Parathyroid adenoma (tissue), 2 donors: ENCODE data around the gene CAMK2D.

ENCODE experiments used
- H2AFZ ChIP-seq: fragments of 300-600 bp; sonication (generic); one replicate; pipeline ENCODE4 v1.7.0; 2017; ENCODE audit warnings: antibody characterized with exemption, mild to moderate bottlenecking
- H3K27ac ChIP-seq: fragments of 300-600 bp; sonication (generic); one replicate; pipeline ENCODE4 v1.7.0; 2017
- H3K27me3 ChIP-seq: fragments of 300-600 bp; sonication (generic); one replicate; pipeline ENCODE4 v1.7.0; 2017; ENCODE audit warnings: low read length; ENCODE audit not compliant: control insufficient read depth, insufficient read depth
- H3K36me3 ChIP-seq: fragments of 300-600 bp; sonication (generic); one replicate; pipeline ENCODE4 v1.7.0; 2017; ENCODE audit warnings: low read length; ENCODE audit not compliant: control insufficient read depth, insufficient read depth
- H3K4me1 ChIP-seq: fragments of 300-600 bp; sonication (generic); one replicate; pipeline ENCODE4 v1.7.0; 2017; ENCODE audit warnings: control low read depth
- H3K4me2 ChIP-seq: fragments of 300-600 bp; sonication (generic); one replicate; pipeline ENCODE4 v1.7.0; 2017; ENCODE audit warnings: low read length
- H3K4me3 ChIP-seq: fragments of 300-600 bp; sonication (generic); one replicate; pipeline ENCODE4 v1.7.0; 2017; ENCODE audit warnings: low read depth, low read length
- H3K79me2 ChIP-seq: fragments of 300-600 bp; sonication (generic); one replicate; pipeline ENCODE4 v1.7.0; 2017; ENCODE audit warnings: control low read depth
- H3K9ac ChIP-seq: fragments of 300-600 bp; sonication (generic); one replicate; pipeline ENCODE4 v1.7.0; 2017; ENCODE audit warnings: mild to moderate bottlenecking
- H3K9me3 ChIP-seq: fragments of 300-600 bp; sonication (generic); one replicate; pipeline ENCODE4 v1.7.0; 2017; ENCODE audit warnings: low read length; ENCODE audit not compliant: control insufficient read depth
- CTCF ChIP-seq: fragments of 300-600 bp; sonication (generic); IDR thresholded peaks from one replicate; pipeline ENCODE4 v1.7.0; 2017; ENCODE audit warnings: antibody characterized with exemption, mild to moderate bottlenecking
- donor health status: primary hyperparathyroidism.

CAMK2D gene

GRCh38 chr4:113638562-113638832 lies 123.0 kb downstream of the CAMK2D start:
- no peaks in the 10 kb centered on the region for H3K36me3 ChIP-seq
- H3K27me3 ChIP-seq, result no peaks in the 10 kb centered on the region
- H3K4me2 ChIP-seq, result no peak overlapping the region
- H3K79me2 ChIP-seq, result no peaks in the 10 kb centered on the region
- H3K27ac ChIP-seq, result no peak overlapping the region
- H3K9ac ChIP-seq, result no peak overlapping the region
- no peak overlapping the region for H2AFZ ChIP-seq
- no peaks in the 10 kb centered on the region for H3K9me3 ChIP-seq
- no peak for TF ChIP-seq CTCF
- H3K4me3 ChIP-seq, result no peak overlapping the region
- H3K4me1 ChIP-seq, result no peaks in the 10 kb centered on the region

- H3K27ac ChIP-seq, result no peak overlapping the region
- no peak for TF ChIP-seq CTCF
- no peaks in the 10 kb centered on the region for H3K36me3 ChIP-seq
- no peaks in the 10 kb centered on the region for H3K4me1 ChIP-seq
- H3K4me3 ChIP-seq, result no peak overlapping the region
- H3K9ac ChIP-seq, result no peak overlapping the region
- no peak overlapping the region for H3K4me2 ChIP-seq
- H2AFZ ChIP-seq, result no peak overlapping the region
- H3K9me3 ChIP-seq, result no peaks in the 10 kb centered on the region
- no peaks in the 10 kb centered on the region for H3K27me3 ChIP-seq
- H3K79me2 ChIP-seq, result no peaks in the 10 kb centered on the region
These were observed 123.5 kb downstream of the CAMK2D start for GRCh38 chr4:113637823-113638561.

GRCh38 chr4:113637363-113637762 lies 124.2 kb downstream of the CAMK2D start:
- Histone ChIP-seq H3K9me3 (no peaks in the 10 kb centered on the region), H3K27ac (no peak overlapping the region), H3K4me1 (no peaks in the 10 kb centered on the region), H3K79me2 (no peaks in the 10 kb centered on the region), H3K36me3 (no peaks in the 10 kb centered on the region), H3K4me3 (no peak overlapping the region), H2AFZ (no peak overlapping the region), H3K4me2 (no peak overlapping the region), H3K9ac (no peak overlapping the region), H3K27me3 (no peaks in the 10 kb centered on the region)
- TF ChIP-seq CTCF, result no peak

- H2AFZ ChIP-seq, result no peak overlapping the region
- TF ChIP-seq CTCF, result no peak
These were observed 124.7 kb downstream of the CAMK2D start for GRCh38 chr4:113636877-113637276.

GRCh38 chr4:113636438-113636818 lies 125.1 kb downstream of the CAMK2D start:
- H3K9me3 ChIP-seq, result no peaks in the 10 kb centered on the region
- no peak overlapping the region for H3K27ac ChIP-seq
- H3K4me3 ChIP-seq, result no peak overlapping the region
- no peaks in the 10 kb centered on the region for H3K4me1 ChIP-seq
- no peak overlapping the region for H2AFZ ChIP-seq
- H3K36me3 ChIP-seq, result no peaks in the 10 kb centered on the region
- H3K27me3 ChIP-seq, result no peaks in the 10 kb centered on the region
- no peak for TF ChIP-seq CTCF
- no peak overlapping the region for H3K9ac ChIP-seq
- no peak overlapping the region for H3K4me2 ChIP-seq
- no peaks in the 10 kb centered on the region for H3K79me2 ChIP-seq

More at GRCh38 chr4:113636877-113637276, 124.7 kb downstream of the CAMK2D start:
- Histone ChIP-seq H3K36me3 (no peaks in the 10 kb centered on the region), H3K4me2 (no peak overlapping the region), H3K27ac (no peak overlapping the region), H3K79me2 (no peaks in the 10 kb centered on the region), H3K9ac (no peak overlapping the region), H3K4me3 (no peak overlapping the region), H3K4me1 (no peaks in the 10 kb centered on the region), H3K9me3 (no peaks in the 10 kb centered on the region), H3K27me3 (no peaks in the 10 kb centered on the region)
